HL-60 (cell line): ENCODE data around the gene IHH.

Experiments
- CTCF ChIP-seq: IDR thresholded peaks from one replicate; pipeline ENCODE4 v1.5.1; 2011; ENCODE audit warnings: low read length, control low read depth, inconsistent platforms; ENCODE audit not compliant: insufficient read depth
- POLR2AphosphoS5 ChIP-seq: IDR thresholded peaks from 2 replicates; pipeline ENCODE4 v1.6.1; 2012; ENCODE audit warnings: low read depth
- REST ChIP-seq: IDR thresholded peaks from 2 replicates; pipeline ENCODE4 v1.6.1; 2012; ENCODE audit warnings: low read depth; ENCODE audit not compliant: insufficient replicate concordance

GRCh38 chr2:219099329-219099728, 38.6 kb upstream of the IHH start:
- TF ChIP-seq CTCF: no peak
- no peak for TF ChIP-seq REST
- TF ChIP-seq POLR2AphosphoS5: no peak
